Stimulated activated CD8-positive, alpha-beta memory T cell treated with anti-CD3 and anti-CD28 coated beads, Interleukin-4, amount 100 ng/mL, for 1 hour (primary cell): ENCODE results near the gene WDR76.

Source experiments
- DNase-seq, 2 donors: peaks; one replicate each; pipeline ENCODE4 v3.0.0-alpha.2; 2020; ENCODE audit warnings: low read depth in 2 of 2, low spot score in 1 of 2

The WDR76 gene

DNA sequence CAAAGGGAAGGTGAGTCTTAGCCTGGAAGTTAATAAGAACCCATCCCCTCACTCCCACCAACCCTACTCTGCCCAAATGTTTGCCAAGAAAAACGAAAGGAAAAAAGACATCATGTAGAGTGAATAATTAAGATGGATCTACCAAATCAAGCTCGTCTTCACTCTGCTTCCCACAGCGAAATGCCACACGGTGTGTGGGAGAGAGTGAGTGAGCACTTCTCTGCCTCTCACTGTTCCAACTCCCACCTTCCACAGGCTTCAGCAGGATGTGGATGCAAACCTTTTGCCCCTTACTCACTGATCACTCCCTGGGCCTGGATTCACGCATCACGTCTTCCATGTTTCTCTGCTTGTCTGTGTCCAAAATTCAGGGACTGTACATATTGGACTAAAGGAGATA is 85.4 kb downstream of the WDR76 start:
- no peak for DNase-seq

GRCh38 chr15:43913026-43913780 is 86.4 kb downstream of the WDR76 start:
- DNase-seq, result no peak

- no peak for DNase-seq
Observed at GRCh38 chr15:43913941-43914340, 87.1 kb downstream of the WDR76 start.

- no peak for DNase-seq
Observed at GRCh38 chr15:43915631-43916325, 89.0 kb downstream of the WDR76 start.

DNA sequence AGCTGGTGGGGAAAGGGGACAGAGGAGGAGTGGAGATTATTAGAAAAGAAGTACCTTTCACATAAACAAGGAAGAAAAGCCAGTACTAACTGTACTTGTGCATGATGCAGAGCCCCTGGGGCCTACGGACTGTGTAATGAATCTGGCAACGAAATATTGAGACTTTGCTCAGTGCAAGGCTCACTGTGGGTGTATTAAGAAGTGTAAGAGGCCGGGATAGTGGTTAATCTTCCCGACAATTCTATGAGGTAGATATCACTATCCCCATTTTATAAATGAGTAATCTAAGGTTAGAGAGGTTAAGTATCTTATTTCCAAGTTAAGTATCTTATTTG is 89.5 kb downstream of the WDR76 start:
- no peak for DNase-seq
